ENCODE results near the gene ANKRD34C.
A peak's percentile ranks its signal among the peaks of the same experiment; 100 is the strongest.
"Not testable (repeated sequence)": the region's sequence is repeated elsewhere in the genome, so short reads cannot be mapped to it uniquely, and the experiment has no call there.

The ANKRD34C gene

DNA sequence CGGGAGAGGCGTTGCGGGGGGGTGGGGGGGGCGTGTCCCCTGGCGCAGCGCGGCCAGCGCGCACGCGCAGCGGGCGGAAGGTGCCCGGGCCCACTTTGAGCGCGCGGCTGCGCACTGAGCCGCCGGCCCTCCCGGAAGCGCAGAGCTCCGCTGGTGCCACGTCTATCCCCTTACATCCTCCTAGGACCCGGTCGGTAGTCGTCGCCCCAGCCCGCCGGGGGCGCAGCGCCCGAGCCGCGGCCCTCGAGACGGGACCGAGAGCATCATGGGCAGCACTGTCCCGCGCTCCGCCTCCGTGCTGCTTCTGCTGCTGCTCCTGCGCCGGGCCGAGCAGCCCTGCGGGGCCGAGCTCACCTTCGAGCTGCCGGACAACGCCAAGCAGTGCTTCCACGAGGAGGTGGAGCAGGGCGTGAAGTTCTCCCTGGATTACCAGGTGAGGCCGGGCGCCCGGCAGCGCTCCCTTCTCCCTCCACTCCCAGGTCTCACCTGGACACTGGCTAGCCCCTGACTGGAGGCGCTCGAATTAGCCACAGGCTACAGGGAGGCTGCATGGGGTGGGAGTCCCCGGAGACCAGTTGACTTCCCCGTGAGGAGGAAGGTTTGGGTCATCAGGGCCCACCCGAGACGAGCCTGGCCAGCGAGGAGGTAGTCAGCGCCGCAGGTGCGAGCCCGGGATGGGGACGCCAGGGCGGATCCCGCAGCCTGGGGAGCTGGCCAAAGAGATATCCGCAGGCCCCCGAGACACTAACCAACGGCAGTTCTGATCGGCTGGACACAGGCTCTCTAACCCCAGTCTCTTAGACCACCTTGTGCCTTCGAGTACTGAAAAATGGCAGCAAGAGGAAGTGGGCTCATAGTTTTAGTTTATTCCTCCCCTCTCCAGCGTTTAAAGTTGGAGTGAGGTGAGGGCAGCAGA is 28.7 kb downstream of the ANKRD34C start, which contains the start of gene TMED3:
TSS of gene TMED3 (plus strand) at position 128 of the 916 bp plus-strand sequence. CDS start at position 266, 138 bp downstream.
- peak in 48 of 51 donors; percentile 7 to 79 (median 51) for DNase-seq

DNA sequence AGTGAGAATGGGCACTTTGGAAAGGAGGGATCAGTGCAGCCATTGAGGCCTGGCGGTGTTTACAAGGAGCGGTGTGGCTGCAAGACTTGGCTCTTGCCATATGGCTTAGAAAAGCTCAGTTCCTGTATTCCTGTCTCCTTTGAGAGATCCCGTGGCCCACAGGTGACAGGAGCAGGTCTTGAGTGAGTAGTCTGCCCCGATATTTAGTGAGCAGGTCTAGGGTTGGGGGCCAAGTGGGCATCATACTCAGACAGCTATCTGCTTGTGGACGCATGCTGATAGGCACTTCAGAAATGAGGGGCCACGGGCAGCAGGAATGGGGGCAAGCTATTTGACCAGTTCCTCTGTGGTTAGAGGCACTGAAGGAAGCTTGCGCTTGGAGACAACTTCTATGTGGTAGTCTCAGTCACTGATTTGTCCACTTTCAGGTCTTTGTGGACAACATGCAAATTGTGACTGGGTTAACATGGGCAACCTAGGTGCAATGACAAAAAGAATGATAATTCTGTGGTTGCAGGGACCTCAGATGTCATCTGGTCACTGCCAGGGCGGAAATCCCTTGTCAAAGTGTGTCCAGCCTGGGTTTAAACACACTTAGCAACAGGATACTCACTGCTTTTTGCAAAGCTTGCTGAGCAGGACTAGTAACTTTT is 29.5 kb downstream of the ANKRD34C start:
- DNase-seq, result no peak

DNA sequence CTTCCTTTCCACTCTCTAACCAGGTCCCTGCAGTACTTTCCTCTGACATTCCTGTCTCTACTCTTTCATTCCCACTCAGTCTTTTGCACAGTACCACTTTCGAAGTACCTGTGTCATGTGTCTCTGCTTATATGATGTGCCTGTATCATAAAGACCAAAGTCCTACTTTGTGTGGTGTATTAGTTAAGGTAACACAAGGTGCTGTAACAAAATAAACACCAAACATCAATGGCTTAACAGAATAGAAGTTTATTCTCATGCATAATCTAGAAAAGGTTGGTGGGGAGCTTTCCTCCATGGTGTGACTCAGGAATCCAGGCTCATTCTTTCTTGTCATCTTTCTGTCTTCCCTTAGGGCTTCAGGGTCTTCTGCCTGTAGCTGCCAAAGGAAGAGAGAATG is 31.7 kb downstream of the ANKRD34C start:
- no peak for DNase-seq

GRCh38 chr15:79314811-79315210 is 32.3 kb downstream of the ANKRD34C start:
- no peak for DNase-seq

GRCh38 chr15:79315623-79316328 is 33.3 kb downstream of the ANKRD34C start:
- peak in 25 of 51 donors; percentile 3 to 69 (median 30) for DNase-seq

DNA sequence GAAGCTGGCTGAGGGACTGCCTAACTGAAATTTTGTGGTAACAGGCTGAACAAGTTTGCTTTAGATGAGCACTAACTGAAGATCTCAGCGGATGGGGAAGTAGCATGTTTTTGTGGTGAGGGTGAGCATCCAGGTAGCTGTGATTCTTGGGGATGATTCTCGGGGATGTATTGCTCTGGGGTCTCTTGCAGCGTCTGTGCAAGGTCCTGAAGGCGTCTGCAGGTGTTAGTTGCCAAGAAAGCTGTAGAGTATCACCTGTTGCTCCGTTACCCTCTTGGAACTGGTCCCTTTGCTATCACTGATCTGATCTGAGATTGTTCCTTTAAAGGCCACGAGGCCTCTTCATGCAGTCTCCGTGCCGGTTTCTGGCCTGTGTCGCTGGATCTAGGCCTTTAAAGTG is 34.3 kb downstream of the ANKRD34C start:
- no peak for DNase-seq

GRCh38 chr15:79319973-79320372 is 37.5 kb downstream of the ANKRD34C start:
- not testable (repeated sequence) for DNase-seq

DNA sequence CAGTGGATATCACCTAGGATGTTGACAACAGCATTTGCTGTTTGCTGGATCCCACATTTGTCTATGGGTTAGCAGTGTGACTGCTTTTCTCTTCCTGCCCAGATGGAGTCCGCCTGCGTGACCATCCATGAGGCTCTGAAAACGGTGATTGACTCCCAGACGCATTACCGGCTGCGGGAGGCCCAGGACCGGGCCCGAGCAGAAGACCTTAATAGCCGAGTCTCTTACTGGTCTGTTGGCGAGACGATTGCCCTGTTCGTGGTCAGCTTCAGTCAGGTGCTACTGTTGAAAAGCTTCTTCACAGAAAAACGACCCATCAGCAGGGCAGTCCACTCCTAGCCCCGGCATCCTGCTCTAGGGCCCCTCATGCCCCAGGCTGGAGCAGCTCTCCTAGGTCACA is 39.4 kb downstream of the ANKRD34C start:
- no peak for DNase-seq

GRCh38 chr15:79322306-79322705 is 39.8 kb downstream of the ANKRD34C start:
- DNase-seq, result no peak

DNA sequence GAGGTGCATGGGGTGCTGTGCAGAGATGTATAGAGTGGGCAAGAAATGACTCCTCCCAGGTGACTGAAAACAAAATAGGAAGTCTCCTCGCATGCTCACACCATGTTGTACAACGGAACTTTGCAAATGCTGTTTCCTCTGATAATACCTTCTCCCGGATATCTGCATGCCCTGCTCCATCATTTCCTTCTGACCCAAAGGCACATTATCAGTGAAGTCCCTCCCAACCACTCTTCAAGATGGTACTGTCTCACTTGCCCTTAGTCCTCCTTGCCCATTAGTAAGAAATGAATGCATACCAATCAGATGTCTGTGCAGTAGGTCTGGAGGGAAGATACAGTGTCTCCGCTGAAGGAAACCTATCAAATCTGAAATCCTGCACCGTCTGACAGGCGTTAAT is 40.4 kb downstream of the ANKRD34C start:
- no peak for DNase-seq

DNA sequence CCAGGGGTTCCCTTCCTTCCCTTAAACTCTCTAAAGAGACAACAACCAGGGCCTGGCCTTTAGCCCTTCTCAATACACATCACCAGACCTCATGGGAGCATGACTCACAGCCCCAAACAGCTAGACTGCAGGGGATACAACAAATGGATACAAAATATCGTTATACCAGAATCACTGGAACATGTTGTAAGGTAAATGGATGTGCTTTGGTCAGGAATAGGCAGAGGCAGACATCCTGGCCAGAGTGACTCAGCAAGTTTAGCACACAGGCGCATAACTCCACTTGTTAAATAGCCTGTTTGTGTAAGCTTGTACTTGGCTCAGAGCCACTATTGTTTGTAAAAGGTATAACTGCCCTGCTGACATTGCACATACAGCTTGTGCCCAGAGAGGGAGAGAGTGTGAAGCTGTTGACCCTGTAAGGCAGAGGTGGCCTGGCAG is 46.7 kb downstream of the ANKRD34C start:
- no peak for DNase-seq

Data from hypothalamus (tissue), 51 donors.